Transverse colon (tissue), 4 donors: Measurements from ENCODE around the gene FNDC3B. TPM values are rescaled to one million over a fixed set of nuclear protein-coding genes. Genes with fewer than 3 reads are reported as not detected.

ENCODE experiments used
- DNase-seq: peaks from one replicate; pipeline ENCODE4 v3.0.0-alpha.2; 2019
- H3K27ac ChIP-seq, 4 donors: fragments of 200-600 bp; sonication (generic); 2 replicates each; pipeline ENCODE4 v1.5.1; 2016 to 2018; ENCODE audit warnings: inconsistent platforms in 4 of 4
- H3K27me3 ChIP-seq: fragments of 200-600 bp; sonication (generic); 2 replicates; pipeline ENCODE4 v1.5.1; 2017; ENCODE audit warnings: inconsistent platforms
- H3K36me3 ChIP-seq, 4 donors: fragments of 200-600 bp; sonication (generic); 2 replicates each; pipeline ENCODE4 v1.5.1; 2017 to 2019; ENCODE audit warnings: inconsistent platforms in 4 of 4
- H3K4me1 ChIP-seq, 4 donors: fragments of 200-600 bp; sonication (generic); 2 replicates each; pipeline ENCODE4 v1.5.1; 2017 to 2020; ENCODE audit warnings: inconsistent platforms in 4 of 4
- H3K4me3 ChIP-seq, 4 donors: fragments of 200-600 bp; sonication (generic); 1 replicate in 1 of 4; 2 replicates in 3 of 4; pipeline versions ENCODE4 v1.5.1 to v1.6.1; 2017 to 2019; ENCODE audit warnings: inconsistent platforms in 4 of 4
- H3K9me3 ChIP-seq, 2 donors: fragments of 200-600 bp; sonication (generic); 2 replicates each; pipeline ENCODE4 v1.5.1; 2017 to 2019; ENCODE audit warnings: inconsistent platforms in 2 of 2
- EP300 ChIP-seq: sonication (generic); formaldehyde crosslinking; IDR thresholded peaks from one replicate; pipeline ENCODE4 v1.6.1; 2017; ENCODE audit warnings: antibody characterized with exemption, low read depth
- POLR2A ChIP-seq: fragments of 450-650 bp; IDR thresholded peaks from one replicate; pipeline ENCODE4 v1.6.1; 2016; ENCODE audit warnings: antibody characterized with exemption, mild to moderate bottlenecking, moderate library complexity
- POLR2AphosphoS5 ChIP-seq, 3 donors: sonication (generic); formaldehyde crosslinking; IDR thresholded peaks; one replicate each; pipeline ENCODE4 v1.6.1; 2016; ENCODE audit warnings: antibody characterized with exemption in 3 of 3
- WGBS, 2 donors: methylation state at CpG; one replicate each; pipeline ENCODE4 v1.1.5; 2018; ENCODE audit warnings: low coverage in 1 of 2; 5-methylcytosine and 5-hydroxymethylcytosine counted together
- in situ Hi-C, 4 donors: fragments of 200-750 bp; cut with MboI; loops; one replicate each; pipeline versions ENCODE4 v1.15.0 to v1.15.1; 2017; ENCODE audit warnings: low sequenced_read_pairs in 3 of 4, low pct_ligation_motif_present in 1 of 4, low pct_unique_long_range_greater_than_20kb in 1 of 4
- intact Hi-C: fragments of 100-400 bp; cut with DNase I; formaldehyde crosslinking; loops from one replicate; pipeline ENCODE4 v1.15.1; 2023; ENCODE audit warnings: low total_unique reads
- total RNA-seq, 4 donors: library from RNA; depleted of rRNA; stranded (reverse); fragments of >200 nt; gene quantifications; one replicate each; pipeline ENCODE4 v1.1.0, GENCODE V29; 2016
- TF ChIP-seq, protein P1 (sequence below), 5 experiments: fragments of 200-600 bp in 3 of 5; fragments of 450-650 bp in 2 of 5; sonication (generic) in 3 of 5; IDR thresholded peaks; 1 replicate in 2 of 5; 2 replicates in 3 of 5; pipeline ENCODE4 v1.5.1; 2016 to 2017; ENCODE audit warnings: antibody characterized with exemption in 5 of 5, inconsistent platforms in 3 of 5, mild to moderate bottlenecking in 2 of 5, moderate library complexity in 1 of 5

FNDC3B gene
- total RNA-seq, 4 donors from 2014 or later: 28.5 to 85.7 (median 44.5) TPM

DNA sequence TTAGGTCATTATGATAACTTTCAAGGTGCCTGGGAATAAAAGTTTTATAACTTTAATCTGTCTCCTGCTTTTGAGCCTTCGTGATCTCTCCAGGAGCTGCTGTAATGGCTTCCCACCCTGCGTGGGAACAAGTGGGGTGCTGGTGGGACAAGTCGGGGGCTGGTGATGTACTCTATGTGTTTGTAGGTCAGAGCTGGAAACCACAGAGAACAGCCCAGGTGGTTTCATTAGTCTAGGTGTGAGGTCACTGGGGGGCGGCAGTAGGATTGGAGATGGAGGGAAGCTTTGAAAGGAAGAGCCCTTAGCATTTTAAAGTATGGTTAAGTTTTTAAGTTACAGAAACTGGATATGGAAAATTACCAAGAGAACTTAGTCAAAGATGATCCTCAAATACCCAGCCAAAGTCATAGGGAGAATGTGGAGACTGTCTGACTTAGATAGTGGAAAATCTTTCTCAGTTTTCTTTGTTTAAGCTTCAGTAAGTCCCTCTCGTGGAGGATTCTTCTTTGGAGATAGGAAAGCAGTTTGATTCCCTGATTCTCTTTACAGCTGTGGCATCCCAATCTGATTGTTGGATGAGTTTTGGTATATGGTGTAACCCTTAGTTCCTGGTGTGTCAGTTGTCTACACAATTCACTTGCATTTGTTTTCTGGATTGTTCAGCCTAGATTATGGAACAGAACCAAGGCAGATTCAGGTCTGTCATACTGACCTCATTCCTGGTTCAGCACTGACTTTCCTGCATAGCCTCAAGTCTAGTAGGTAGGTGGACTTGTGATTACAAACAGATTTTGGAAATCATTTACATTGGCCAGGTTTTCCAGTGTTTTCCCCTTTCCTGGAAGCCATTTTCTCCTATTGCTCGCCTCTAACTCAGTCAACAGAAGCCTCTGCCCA lies 115.6 kb downstream of the FNDC3B start:
- H3K4me3 ChIP-seq: no peak overlapping the region
- no peaks in the 10 kb centered on the region for H3K9me3 ChIP-seq
- H3K27me3 ChIP-seq: no peaks in the 10 kb centered on the region
- WGBS, 2 donors: 80 to 81% methylated on average over 3 to 6 of the region's 6 CpGs
- peak; percentile 56 for DNase-seq
- TF ChIP-seq, protein P1, sequence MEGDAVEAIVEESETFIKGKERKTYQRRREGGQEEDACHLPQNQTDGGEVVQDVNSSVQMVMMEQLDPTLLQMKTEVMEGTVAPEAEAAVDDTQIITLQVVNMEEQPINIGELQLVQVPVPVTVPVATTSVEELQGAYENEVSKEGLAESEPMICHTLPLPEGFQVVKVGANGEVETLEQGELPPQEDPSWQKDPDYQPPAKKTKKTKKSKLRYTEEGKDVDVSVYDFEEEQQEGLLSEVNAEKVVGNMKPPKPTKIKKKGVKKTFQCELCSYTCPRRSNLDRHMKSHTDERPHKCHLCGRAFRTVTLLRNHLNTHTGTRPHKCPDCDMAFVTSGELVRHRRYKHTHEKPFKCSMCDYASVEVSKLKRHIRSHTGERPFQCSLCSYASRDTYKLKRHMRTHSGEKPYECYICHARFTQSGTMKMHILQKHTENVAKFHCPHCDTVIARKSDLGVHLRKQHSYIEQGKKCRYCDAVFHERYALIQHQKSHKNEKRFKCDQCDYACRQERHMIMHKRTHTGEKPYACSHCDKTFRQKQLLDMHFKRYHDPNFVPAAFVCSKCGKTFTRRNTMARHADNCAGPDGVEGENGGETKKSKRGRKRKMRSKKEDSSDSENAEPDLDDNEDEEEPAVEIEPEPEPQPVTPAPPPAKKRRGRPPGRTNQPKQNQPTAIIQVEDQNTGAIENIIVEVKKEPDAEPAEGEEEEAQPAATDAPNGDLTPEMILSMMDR (IDR thresholded peaks at IDR 0.05): no peak
- TF ChIP-seq POLR2A: no peak
- no peak for TF ChIP-seq EP300
- TF ChIP-seq POLR2AphosphoS5 (IDR thresholded peaks at IDR 0.05): no peak
- H3K36me3 ChIP-seq: no peaks in the 10 kb centered on the region
- in situ Hi-C loops: no loop called here
- intact Hi-C loops: no loop called here
- peaks cover 24 to 50% (median 30%) of the 10 kb centered on the region in 4 donors for H3K4me1 ChIP-seq
- H3K27ac ChIP-seq: peak overlapping the region; percentile 82 to 88 (median 84)

DNA sequence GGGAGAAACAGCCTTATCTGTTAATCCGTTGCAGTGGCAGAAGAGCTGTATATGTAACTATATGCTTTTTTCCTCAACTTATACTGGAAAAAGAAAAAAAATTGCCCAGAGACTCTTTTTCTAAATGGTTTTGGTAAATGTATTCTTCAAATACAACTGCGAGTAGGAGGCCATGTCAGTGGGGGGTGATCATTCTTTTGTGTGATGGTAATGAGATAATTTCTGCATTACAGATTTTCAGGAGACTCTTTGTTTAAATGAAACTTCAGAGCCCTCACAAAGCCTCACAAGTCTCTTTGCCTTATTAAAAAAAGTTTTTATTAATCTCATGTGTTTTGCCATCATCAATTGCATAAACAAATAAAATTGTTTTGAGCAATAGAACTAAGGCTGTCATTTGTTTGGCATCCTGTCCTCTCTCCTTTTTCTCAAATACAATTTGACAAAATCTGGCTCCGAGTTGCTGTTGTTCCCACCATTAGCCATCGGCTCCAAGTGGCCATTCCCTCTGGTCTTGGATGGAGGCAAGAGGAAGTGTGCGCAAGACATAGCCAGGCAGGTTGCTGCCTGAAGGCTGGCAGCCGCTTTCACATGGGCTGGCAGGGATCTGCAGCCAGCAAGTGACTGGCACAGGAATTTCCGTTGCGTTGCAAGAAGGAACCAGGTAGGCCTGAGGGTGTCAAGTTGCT lies 116.7 kb downstream of the FNDC3B start:
- H3K4me3 ChIP-seq: no peak overlapping the region
- no peaks in the 10 kb centered on the region for H3K36me3 ChIP-seq
- in situ Hi-C loops: no loop called here
- DNase-seq: no peak
- H3K27me3 ChIP-seq: no peaks in the 10 kb centered on the region
- no peaks in the 10 kb centered on the region for H3K9me3 ChIP-seq
- intact Hi-C loops: no loop called here
- peaks cover 24 to 52% (median 30%) of the 10 kb centered on the region in 4 donors for H3K4me1 ChIP-seq
- H3K27ac ChIP-seq: peak overlapping the region; percentile 25 to 86 (median 62)
- 84 to 93% methylated on average over 3 to 8 of the region's 8 CpGs for WGBS, 2 donors
- TF ChIP-seq, protein P1 (IDR thresholded peaks at IDR 0.05): no peak
- TF ChIP-seq POLR2A (no peak), EP300 (no peak), POLR2AphosphoS5 (IDR thresholded peaks at IDR 0.05) (no peak)

GRCh38 chr3:172156586-172156955 lies 117.2 kb downstream of the FNDC3B start:
- intact Hi-C loops: no loop called here
- no peak for DNase-seq
- no peaks in the 10 kb centered on the region for H3K27me3 ChIP-seq
- TF ChIP-seq POLR2A (no peak), EP300 (no peak)
- H3K4me3 ChIP-seq: no peak overlapping the region
- in situ Hi-C loops: no loop called here
- no peaks in the 10 kb centered on the region for H3K36me3 ChIP-seq
- 69 to 72% methylated on average over 5 of the region's 5 CpGs for WGBS, 2 donors
- no peaks in the 10 kb centered on the region for H3K9me3 ChIP-seq
- peak overlapping the region in 2 of 4 donors; percentile 25 to 41 for H3K27ac ChIP-seq
- H3K4me1 ChIP-seq: peaks cover 24 to 47% (median 30%) of the 10 kb centered on the region in 4 donors

- H3K9me3 ChIP-seq: no peaks in the 10 kb centered on the region
- intact Hi-C loops (no loop called here), in situ Hi-C loops (no loop called here)
- H3K27me3 ChIP-seq: no peaks in the 10 kb centered on the region
- no peak overlapping the region for H3K4me3 ChIP-seq
- peaks cover 14 to 35% (median 21%) of the 10 kb centered on the region in 4 donors for H3K4me1 ChIP-seq
- TF ChIP-seq POLR2A (no peak), EP300 (no peak), POLR2AphosphoS5 (IDR thresholded peaks at IDR 0.05) (no peak)
- TF ChIP-seq, protein P1 (IDR thresholded peaks at IDR 0.05): no peak
- no peak overlapping the region for H3K27ac ChIP-seq
- WGBS, 2 donors: 94 to 100% methylated on average over 2 to 3 of the region's 3 CpGs
- no peak for DNase-seq
- H3K36me3 ChIP-seq: no peaks in the 10 kb centered on the region
These were observed 118.3 kb downstream of the FNDC3B start for GRCh38 chr3:172157564-172158258.
